Activated CD4-positive, alpha-beta T cell treated with anti-CD3 and anti-CD28 coated beads, Interleukin-10, Interleukin-2, amounts not matched to agents 100 ng/mL and 50 ng/mL, durations not matched to agents 16 hours and 8 hours (primary cell): ENCODE results near the gene YPEL2.

ENCODE experiments used
- DNase-seq: peaks from one replicate; pipeline ENCODE4 v3.0.0-alpha.2; 2020

YPEL2 gene

GRCh38 chr17:59435238-59435637 lies 103.8 kb downstream of the YPEL2 start:
- DNase-seq: peak; percentile 90

GRCh38 chr17:59436900-59437299 lies 105.4 kb downstream of the YPEL2 start:
- no peak for DNase-seq

- peak; percentile 49 for DNase-seq
Observed at GRCh38 chr17:59437791-59438281, 106.4 kb downstream of the YPEL2 start.

- peak; percentile 61 for DNase-seq
Observed at GRCh38 chr17:59439262-59439661, 107.8 kb downstream of the YPEL2 start.

- peak; percentile 16 for DNase-seq
Observed at GRCh38 chr17:59439741-59440211, 108.3 kb downstream of the YPEL2 start.

GRCh38 chr17:59440757-59441463 lies 109.5 kb downstream of the YPEL2 start:
- peak; percentile 95 for DNase-seq

- no peak for DNase-seq
Observed at GRCh38 chr17:59441464-59442096, 110.1 kb downstream of the YPEL2 start.

GRCh38 chr17:59443106-59443505 lies 111.7 kb downstream of the YPEL2 start:
- DNase-seq: no peak
